Measurements from ENCODE around the gene RNPEPL1. TPM values are rescaled to one million over a fixed set of nuclear protein-coding genes. Genes with fewer than 3 reads are reported as not detected.

The RNPEPL1 gene
- total and polyA plus RNA-seq, 2 donors from 2014 or later = 65.4 to 77.4 TPM

GRCh38 chr2:240565333-240566202 lies 2.7 kb upstream of the RNPEPL1 start:
- H3K9ac ChIP-seq (ENCODE audit: low read length in 3 of 3) = peak overlapping the region in 2 of 3 donors; percentile 27 to 80
- peaks cover 0 to 41% (median 30%) of the 10 kb centered on the region in 3 donors for H3K4me1 ChIP-seq (ENCODE audit: control insufficient read depth in 2 of 3, insufficient read depth in 2 of 3, low read depth in 1 of 3, low read length in 3 of 3)
- no peaks in the 10 kb centered on the region for H3K36me3 ChIP-seq (ENCODE audit: control insufficient read depth in 2 of 3, insufficient read depth in 3 of 3, low read length in 3 of 3)
- H3K27ac ChIP-seq (ENCODE audit: low read depth in 2 of 2, low read length in 2 of 2) = peak overlapping the region; percentile 87 to 90
- no peaks in the 10 kb centered on the region for H3K9me3 ChIP-seq (ENCODE audit: control insufficient read depth in 2 of 3, insufficient read depth in 1 of 3, low read length in 3 of 3)
- H3K27me3 ChIP-seq (ENCODE audit: control insufficient read depth, insufficient read depth, low read length) = no peaks in the 10 kb centered on the region
- intact Hi-C loops (cut with DNase I) = no loop called here
- no peak for TF ChIP-seq CTCF (IDR thresholded peaks at IDR 0.05; ENCODE audit: borderline replicate concordance, extremely low read depth, insufficient read depth)
- peak overlapping the region in 1 of 3 donors; percentile 44 for H3K4me3 ChIP-seq (ENCODE audit: low read length in 3 of 3)
- no peak for FAIRE-seq
- peak in 3 of 5 donors; percentile 61 to 96 (median 79) for DNase-seq

GRCh38 chr2:240566203-240567136 lies 1.8 kb upstream of the RNPEPL1 start:
- Histone ChIP-seq H3K27me3 (ENCODE audit: control insufficient read depth, insufficient read depth, low read length) (no peaks in the 10 kb centered on the region), H3K4me3 (ENCODE audit: low read length in 3 of 3) (peak overlapping the region in 2 of 3 donors; percentile 73 to 75), H3K27ac (ENCODE audit: low read depth in 2 of 2, low read length in 2 of 2) (peak overlapping the region; percentile 87 to 90), H3K36me3 (ENCODE audit: control insufficient read depth in 2 of 3, insufficient read depth in 3 of 3, low read length in 3 of 3) (no peaks in the 10 kb centered on the region), H3K9me3 (ENCODE audit: control insufficient read depth in 2 of 3, insufficient read depth in 1 of 3, low read length in 3 of 3) (no peaks in the 10 kb centered on the region), H3K9ac (ENCODE audit: low read length in 3 of 3) (peak overlapping the region in 2 of 3 donors; percentile 33 to 80), H3K4me1 (ENCODE audit: control insufficient read depth in 2 of 3, insufficient read depth in 2 of 3, low read depth in 1 of 3, low read length in 3 of 3) (peaks cover 0 to 38% (median 26%) of the 10 kb centered on the region in 3 donors)
- FAIRE-seq (no peak), DNase-seq (peak; percentile 83 to 98 (median 91))
- TF ChIP-seq CTCF (IDR thresholded peaks at IDR 0.05; ENCODE audit: borderline replicate concordance, extremely low read depth, insufficient read depth) = peak; percentile 61
- intact Hi-C loops (cut with DNase I) = no loop called here

GRCh38 chr2:240567137-240567871 lies 980 bp upstream of the RNPEPL1 start:
- intact Hi-C loops (cut with DNase I) = no loop called here
- H3K4me1 ChIP-seq (ENCODE audit: control insufficient read depth in 2 of 3, insufficient read depth in 2 of 3, low read depth in 1 of 3, low read length in 3 of 3) = peaks cover 0 to 36% (median 24%) of the 10 kb centered on the region in 3 donors
- H3K9ac ChIP-seq (ENCODE audit: low read length in 3 of 3) = peak overlapping the region in 2 of 3 donors; percentile 69 to 80

More at GRCh38 chr2:240567137-240567871, 980 bp upstream of the RNPEPL1 start:
- H3K27ac ChIP-seq (ENCODE audit: low read depth in 2 of 2, low read length in 2 of 2) = peak overlapping the region; percentile 66 to 85
- H3K4me3 ChIP-seq (ENCODE audit: low read length in 3 of 3) = peak overlapping the region; percentile 0 to 75 (median 73)
- H3K9me3 ChIP-seq (ENCODE audit: control insufficient read depth in 2 of 3, insufficient read depth in 1 of 3, low read length in 3 of 3) = no peaks in the 10 kb centered on the region
- no peak for TF ChIP-seq CTCF (IDR thresholded peaks at IDR 0.05; ENCODE audit: borderline replicate concordance, extremely low read depth, insufficient read depth)
- DNase-seq (peak in 2 of 5 donors; percentile 64 to 66), FAIRE-seq (no peak)
- H3K36me3 ChIP-seq (ENCODE audit: control insufficient read depth in 2 of 3, insufficient read depth in 3 of 3, low read length in 3 of 3) = no peaks in the 10 kb centered on the region
- H3K27me3 ChIP-seq (ENCODE audit: control insufficient read depth, insufficient read depth, low read length) = no peaks in the 10 kb centered on the region

Measured in kidney (tissue), 14 donors.